Stimulated activated CD4-positive, alpha-beta T cell treated with anti-CD3 and anti-CD28 coated beads, Interleukin-4, amount 100 ng/mL, for 24 hours (primary cell): ENCODE results near the gene SPANXN5.
"Not testable (repeated sequence)": the region's sequence is repeated elsewhere in the genome, so short reads cannot be mapped to it uniquely, and the experiment has no call there.

Experiments used
- DNase-seq: peaks from one replicate; pipeline ENCODE4 v3.0.0-alpha.2; 2020

Gene SPANXN5, protein sequence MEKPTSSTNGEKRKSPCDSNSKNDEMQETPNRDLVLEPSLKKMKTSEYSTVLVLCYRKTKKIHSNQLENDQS

GRCh38 chrX:52797327-52797726 lies at the start of gene SPANXN5:
SPANXN5 (minus strand) TSS chrX:52797427; CDS start chrX:52797348, 79 bp downstream.
- DNase-seq: not testable (repeated sequence)

DNA sequence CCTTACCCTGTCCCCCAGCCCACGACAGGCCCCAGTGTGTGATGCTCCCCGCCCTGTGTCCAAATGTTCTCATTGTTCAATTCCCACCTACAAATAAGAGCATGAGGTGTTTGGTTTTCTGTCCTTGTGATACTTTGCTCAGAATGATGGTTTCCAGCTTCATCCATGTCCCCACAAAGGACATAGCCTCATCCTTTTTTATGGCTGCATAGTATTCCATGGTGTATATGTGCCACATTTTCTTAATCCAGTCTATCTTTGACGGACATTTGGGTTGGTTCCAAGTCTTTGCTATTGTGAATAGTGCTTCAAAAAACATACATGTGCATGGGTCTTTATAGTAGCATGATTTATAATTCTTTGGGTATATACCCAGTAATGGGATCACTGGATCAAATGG lies 46.4 kb upstream of the SPANXN5 start:
- DNase-seq: not testable (repeated sequence)

DNA sequence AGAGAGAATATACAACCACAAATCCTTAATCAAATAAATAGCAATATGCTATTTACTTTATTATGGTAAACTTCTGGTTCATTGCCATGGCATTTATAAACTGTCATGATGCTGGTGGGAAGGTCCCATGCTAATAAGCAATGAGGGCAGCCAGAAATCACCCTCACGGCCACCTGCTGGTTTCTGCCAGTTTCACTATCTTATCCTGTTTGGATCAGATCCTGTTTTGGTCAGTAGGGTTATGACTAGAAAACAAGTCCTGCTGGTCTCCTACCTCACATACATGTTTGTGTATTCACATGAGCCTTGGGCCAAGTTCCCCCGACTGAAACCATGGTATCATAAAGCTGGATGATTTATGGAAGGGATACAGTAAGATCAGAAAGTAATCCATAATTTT lies 41.9 kb upstream of the SPANXN5 start:
- no peak for DNase-seq

DNA sequence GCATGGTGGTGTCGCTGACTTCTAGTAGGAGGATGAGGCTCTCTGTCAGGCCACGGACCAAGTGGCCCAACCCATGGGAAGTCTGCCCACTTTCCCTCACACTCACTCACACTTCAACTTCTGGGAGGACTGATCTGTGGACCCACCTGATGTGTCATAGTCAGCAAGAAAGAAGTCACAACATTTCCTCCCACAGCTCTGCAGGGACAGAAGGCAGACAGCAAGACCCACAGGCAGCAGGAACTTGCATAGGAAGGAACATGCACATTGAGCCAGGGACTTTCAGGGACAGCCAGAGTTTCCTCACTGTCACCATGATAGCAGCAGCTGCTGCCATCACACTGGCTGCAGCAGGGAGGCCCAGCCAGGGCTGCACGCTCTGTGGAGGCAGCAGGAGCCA lies 33.3 kb upstream of the SPANXN5 start:
- no peak for DNase-seq

DNA sequence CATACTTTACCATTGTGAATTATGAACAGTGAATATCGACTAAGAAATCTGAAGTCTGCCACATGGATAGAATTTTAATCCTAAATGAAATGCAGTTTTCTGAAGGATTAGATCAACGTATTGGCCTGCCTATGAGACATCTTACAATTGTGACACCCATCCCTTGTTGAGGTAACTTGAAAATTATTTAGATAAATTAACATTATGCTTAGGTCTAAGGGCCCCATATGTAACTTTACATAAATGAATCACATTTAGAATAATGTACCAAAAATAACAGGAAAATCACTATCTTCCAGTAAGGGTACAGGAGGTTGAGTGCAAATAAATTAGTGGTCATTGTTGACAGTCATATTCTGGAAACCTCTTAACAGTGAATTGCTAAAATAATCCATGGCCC lies 27.4 kb upstream of the SPANXN5 start:
- DNase-seq: no peak

- no peak for DNase-seq
Measured at GRCh38 chrX:52821079-52821760, 24.0 kb upstream of the SPANXN5 start.

GRCh38 chrX:52819788-52820187 lies 22.6 kb upstream of the SPANXN5 start:
- no peak for DNase-seq

- DNase-seq: no peak
Measured at GRCh38 chrX:52811065-52811625, 13.9 kb upstream of the SPANXN5 start, which contains the start of gene XAGE5. XAGE5 (plus strand) TSS chrX:52811287; CDS start chrX:52812567, 1,280 bp downstream.

- DNase-seq: not testable (repeated sequence)
Measured at GRCh38 chrX:52804876-52805275, 7.6 kb upstream of the SPANXN5 start.

GRCh38 chrX:52773504-52773903 lies 23.7 kb downstream of the SPANXN5 start:
- not testable (repeated sequence) for DNase-seq

DNA sequence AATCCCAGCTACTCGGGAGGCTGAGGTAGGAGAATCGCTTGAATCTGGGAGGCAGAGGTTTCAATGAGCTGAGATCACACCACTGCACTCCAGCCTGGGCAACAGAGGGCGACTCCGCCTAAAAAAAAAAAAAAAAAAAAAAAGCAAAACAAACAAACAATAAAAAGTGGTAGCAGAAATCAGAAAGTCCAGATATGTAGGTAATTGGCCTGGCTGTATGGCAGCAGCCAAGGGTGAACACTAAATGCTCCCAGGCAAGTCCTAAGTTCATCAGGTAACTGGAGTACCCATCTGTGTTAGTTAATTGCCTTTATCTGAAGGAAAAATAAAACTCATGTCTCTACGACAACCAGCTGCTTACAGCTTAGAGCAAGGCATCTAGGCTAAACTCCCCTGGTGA lies 31.2 kb downstream of the SPANXN5 start:
- DNase-seq: not testable (repeated sequence)

DNA sequence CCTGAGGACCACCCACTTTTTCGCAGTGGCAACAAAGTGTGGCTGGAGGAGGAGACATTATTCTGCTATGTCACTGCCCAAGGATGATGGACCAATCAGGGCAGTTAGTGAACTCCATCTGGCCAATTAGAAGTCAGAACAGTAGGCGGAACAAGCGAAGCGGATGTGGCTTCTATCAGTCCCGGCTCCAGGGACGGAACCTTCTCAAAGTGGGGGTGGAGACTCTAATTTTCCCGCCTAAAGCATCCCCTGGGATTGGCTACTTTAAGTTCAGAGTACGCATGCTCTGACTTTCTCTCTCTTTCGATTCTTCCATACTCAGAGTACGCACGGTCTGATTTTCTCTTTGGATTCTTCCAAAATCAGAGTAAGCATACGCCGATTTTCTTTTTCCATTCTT lies 46.3 kb downstream of the SPANXN5 start, which contains the start of gene SSX2B:
Gene SSX2B (plus strand): TSS at position 301 of the 400 bp plus-strand sequence. CDS start 1,429 bp downstream, outside the sequence.
- DNase-seq: not testable (repeated sequence)
